ENCODE measurements around the gene OLA1. TPM values are rescaled to one million over a fixed set of nuclear protein-coding genes. Genes with fewer than 3 reads are reported as not detected.

The OLA1 gene
- total and polyA plus RNA-seq, 9 of the 15 experiments (the other 6 are each of a cell fraction or from before 2014, with no cell fraction given): 208 to 353 (median 225) TPM

GRCh38 chr2:174180165-174180724 lies 68.1 kb downstream of the OLA1 start:
- intact Hi-C loops (cut with micrococcal nuclease): no loop called here
- DNase-seq (ENCODE audit: extremely low read depth in 1 of 4, low spot score in 3 of 4): peak in 2 of 4 experiments; percentile 65 to 75
- TF ChIP-seq STAT5A (IDR thresholded peaks at IDR 0.05; ENCODE audit: borderline replicate concordance, low read length) (peak; percentile 45; the same call in 1 of the 2 replicates), ARID1B (IDR thresholded peaks at IDR 0.05) (peak; percentile 68), SP2 (IDR thresholded peaks at IDR 0.05; ENCODE audit: extremely low read depth, low read depth, low read length, poor library complexity, severe bottlenecking) (no peak), TAF15 (IDR thresholded peaks at IDR 0.05; ENCODE audit: low read depth, low read length) (no peak), MTF1 (CRISPR knock-in tag; IDR thresholded peaks at IDR 0.05; ENCODE audit: borderline replicate concordance) (no peak), POLR2AphosphoS5 (IDR thresholded peaks at IDR 0.05; ENCODE audit: control insufficient read depth, insufficient read depth, low read depth, low read length) (0 out of 2 replicates have a peak, but pooled peaks have one; percentile 36), RCOR1 (IDR thresholded peaks at IDR 0.05; ENCODE audit: borderline replicate concordance in 1 of 2, low read depth in 2 of 2, low read length in 2 of 2) (peak in 1 of 2 experiments; percentile 75; a peak in 2 of 4 replicates), MYC (IDR thresholded peaks at IDR 0.05; ENCODE audit: low read depth, low read length) (no peak), MYC (CRISPR knock-in tag; IDR thresholded peaks at IDR 0.05; ENCODE audit: borderline replicate concordance, low read depth) (no peak), ZNF431 (CRISPR knock-in tag; IDR thresholded peaks at IDR 0.05) (0 out of 2 replicates have a peak, but pooled peaks have one; percentile 37), TRIM24 (IDR thresholded peaks at IDR 0.05) (peak in 1 of 2 experiments; percentile 27; a peak in 1 of 4 replicates), DACH1 (IDR thresholded peaks at IDR 0.05; ENCODE audit: partially characterized antibody) (peak; percentile 48), SMARCA4 (IDR thresholded peaks at IDR 0.05) (peak; percentile 45; the same call in 1 of the 2 replicates), HNRNPH1 (optimal IDR thresholded peaks at IDR 0.05; ENCODE audit: low read depth, low read length) (no peak), DPF2 (IDR thresholded peaks at IDR 0.05) (peak; percentile 77), JUND (IDR thresholded peaks at IDR 0.05; ENCODE audit: borderline replicate concordance, low read depth, low read length) (0 out of 2 replicates have a peak, but pooled peaks have one; percentile 16), JUND (tag; IDR thresholded peaks at IDR 0.05; ENCODE audit: borderline replicate concordance, low read depth, low read length) (no peak), NR2C2 (CRISPR knock-in tag; IDR thresholded peaks at IDR 0.05) (no peak), NR2C2 (tag; IDR thresholded peaks at IDR 0.05) (peak; percentile 34; the same call in 1 of the 2 replicates), RAD21 (CRISPR knock-in tag; conservative IDR thresholded peaks at IDR 0.05 in 1 of 2, IDR thresholded peaks at IDR 0.05 in 1 of 2) (peak; percentile 16 to 68; a peak in 2 of 4 replicates), FOXA1 (IDR thresholded peaks at IDR 0.05; ENCODE audit: borderline replicate concordance) (no peak), CBFA2T3 (IDR thresholded peaks at IDR 0.05) (peak; percentile 86)

More at GRCh38 chr2:174180165-174180724, 68.1 kb downstream of the OLA1 start:
- H3K9me1 ChIP-seq (ENCODE audit: control insufficient read depth, insufficient read depth, low read length): no peaks in the 10 kb centered on the region
- in situ Hi-C loops (cut with MboI): no loop called here
- H3K27ac ChIP-seq (ENCODE audit: extremely low read depth, low read depth, low read length): peak overlapping the region; percentile 1; the same call in 1 of the 3 replicates
- H3K27me3 ChIP-seq (ENCODE audit: control insufficient read depth in 2 of 2, insufficient read depth in 2 of 2, low read length in 2 of 2): no peaks in the 10 kb centered on the region
- POLR2A ChIA-PET: interaction anchor here (0.5 to 1.3 kb wide), 2 partner anchors 13 to 306 kb away, joined by 3 read pairs; no protein-coding TSS in a partner anchor
- no peaks in the 10 kb centered on the region for H3K9me3 ChIP-seq (replicated peaks; ENCODE audit: control insufficient read depth, insufficient read depth, low read depth, low read length)
- CTCF ChIA-PET (ENCODE audit: low intra/inter-chr PET ratio): interaction anchor here (0.8 kb wide), 1 partner anchor 161 kb away, joined by 4 read pairs; no protein-coding TSS in a partner anchor
- H3K4me3 ChIP-seq: no peak overlapping the region
- no peaks in the 10 kb centered on the region; the same call in none of the 2 replicates for H4K20me1 ChIP-seq (replicated peaks; ENCODE audit: control insufficient read depth, insufficient read depth, low read length)
- FAIRE-seq: peak; percentile 80
- peaks cover 16% of the 10 kb centered on the region for H3K36me3 ChIP-seq (ENCODE audit: control insufficient read depth, insufficient read depth, low read length)
- no peak overlapping the region for H3K9ac ChIP-seq (ENCODE audit: insufficient read depth in 1 of 2, low read depth in 2 of 2, low read length in 2 of 2)
- H3K4me2 ChIP-seq (ENCODE audit: insufficient read depth, low read length): no peak overlapping the region
- no peak overlapping the region for H2AFZ ChIP-seq (ENCODE audit: low read depth, low read length)
- WGBS (ENCODE audit: insufficient coverage, low coverage, missing lambda C conversion rate): 18% methylated on average over 1 of the region's 1 CpG
- peak; percentile 97 for ATAC-seq
- peaks cover 75% of the 10 kb centered on the region for H3K79me2 ChIP-seq (ENCODE audit: control insufficient read depth, insufficient read depth, low read length)
- peaks cover 0 to 9% of the 10 kb centered on the region in 2 experiments; a peak in 2 of 5 replicates for H3K4me1 ChIP-seq (replicated peaks in 1 of 2; ENCODE audit: control insufficient read depth in 2 of 2, insufficient read depth in 2 of 2, low read length in 2 of 2)
- no TSS peak for BruUV-seq (replicated peaks)

Measured in K562 (cell line).